ENCODE data around the gene NR5A2.

Gene NR5A2

GRCh38 chr1:200165493-200166220, 138.1 kb downstream of the NR5A2 start:
- in situ Hi-C loops (cut with HindIII; ENCODE audit: low sequenced_read_pairs), result no loop called here
- no peak overlapping the region for H3K4me3 ChIP-seq (ENCODE audit: low read depth, low read length)
- DNase-seq (ENCODE audit: low read depth), result no peak
- no peak for TF ChIP-seq CTCF (IDR thresholded peaks at IDR 0.05; ENCODE audit: low read depth, low read length, missing control alignments)

- in situ Hi-C loops (cut with HindIII; ENCODE audit: low sequenced_read_pairs), result no loop called here
- no peak for DNase-seq (ENCODE audit: low read depth)
- TF ChIP-seq CTCF (IDR thresholded peaks at IDR 0.05; ENCODE audit: low read depth, low read length, missing control alignments), result no peak
- no peak overlapping the region for H3K4me3 ChIP-seq (ENCODE audit: low read depth, low read length)
These were observed 138.9 kb downstream of the NR5A2 start for GRCh38 chr1:200166411-200166810.

GRCh38 chr1:200168926-200169325, 141.4 kb downstream of the NR5A2 start:
- no peak for TF ChIP-seq CTCF (IDR thresholded peaks at IDR 0.05; ENCODE audit: low read depth, low read length, missing control alignments)
- in situ Hi-C loops (cut with HindIII; ENCODE audit: low sequenced_read_pairs), result no loop called here
- H3K4me3 ChIP-seq (ENCODE audit: low read depth, low read length), result no peak overlapping the region
- no peak for DNase-seq (ENCODE audit: low read depth)

GRCh38 chr1:200172311-200172710, 144.8 kb downstream of the NR5A2 start:
- no peak for DNase-seq (ENCODE audit: low read depth)
- in situ Hi-C loops (cut with HindIII; ENCODE audit: low sequenced_read_pairs), result no loop called here
- H3K4me3 ChIP-seq (ENCODE audit: low read depth, low read length), result no peak overlapping the region
- TF ChIP-seq CTCF (IDR thresholded peaks at IDR 0.05; ENCODE audit: low read depth, low read length, missing control alignments), result no peak

- in situ Hi-C loops (cut with HindIII; ENCODE audit: low sequenced_read_pairs), result no loop called here
- no peak overlapping the region for H3K4me3 ChIP-seq (ENCODE audit: low read depth, low read length)
- TF ChIP-seq CTCF (IDR thresholded peaks at IDR 0.05; ENCODE audit: low read depth, low read length, missing control alignments), result no peak
- DNase-seq (ENCODE audit: low read depth), result no peak
These were observed 145.6 kb downstream of the NR5A2 start for GRCh38 chr1:200173097-200173618.

- DNase-seq (ENCODE audit: low read depth), result no peak
- in situ Hi-C loops (cut with HindIII; ENCODE audit: low sequenced_read_pairs), result no loop called here
- H3K4me3 ChIP-seq (ENCODE audit: low read depth, low read length), result no peak overlapping the region
- no peak for TF ChIP-seq CTCF (IDR thresholded peaks at IDR 0.05; ENCODE audit: low read depth, low read length, missing control alignments)
These were observed 147.2 kb downstream of the NR5A2 start for GRCh38 chr1:200174525-200175295.
